Measurements from ENCODE around the gene TP73. TPM values are rescaled to one million over a fixed set of nuclear protein-coding genes. Genes with fewer than 3 reads are reported as not detected.

TP73 gene
- polyA plus RNA-seq, 1 experiment: not detected

GRCh38 chr1:3633344-3634058 lies 18.8 kb upstream of the TP73 start:
- H3K4me3 ChIP-seq (ENCODE audit: low read depth, low read length): no peak overlapping the region
- no peak for TF ChIP-seq CTCF (IDR thresholded peaks at IDR 0.05; ENCODE audit: low read depth, low read length)

GRCh38 chr1:3634059-3634800 lies 18.1 kb upstream of the TP73 start:
- POLR2A ChIA-PET: no interaction called here
- Histone ChIP-seq H3K9me3 (ENCODE audit: control insufficient read depth, insufficient read depth, low read length) (no peaks in the 10 kb centered on the region; the same call in 1 of the 2 replicates), H3K27me3 (ENCODE audit: control insufficient read depth, insufficient read depth, low read length) (no peaks in the 10 kb centered on the region), H3K27ac (ENCODE audit: low read depth, low read length) (no peak overlapping the region), H3K4me3 (ENCODE audit: low read depth, low read length) (no peak overlapping the region)
- CTCF ChIA-PET: no interaction called here
- DNase-seq (ENCODE audit: low read depth, low spot score): no peak
- no peak for TF ChIP-seq CTCF (IDR thresholded peaks at IDR 0.05; ENCODE audit: low read depth, low read length)

More at GRCh38 chr1:3633344-3634058, 18.8 kb upstream of the TP73 start:
- Histone ChIP-seq H3K9me3 (ENCODE audit: control insufficient read depth, insufficient read depth, low read length) (no peaks in the 10 kb centered on the region), H3K27me3 (ENCODE audit: control insufficient read depth, insufficient read depth, low read length) (no peaks in the 10 kb centered on the region), H3K27ac (ENCODE audit: low read depth, low read length) (no peak overlapping the region)
- no peak for DNase-seq (ENCODE audit: low read depth, low spot score)
- ChIA-PET CTCF (interaction anchor here (0.7 kb wide), 1 partner anchor 96 kb away, joined by 3 read pairs; no protein-coding TSS in a partner anchor), POLR2A (no interaction called here)

- POLR2A ChIA-PET: no interaction called here
- H3K4me3 ChIP-seq (ENCODE audit: low read depth, low read length): no peak overlapping the region
- H3K27me3 ChIP-seq (ENCODE audit: control insufficient read depth, insufficient read depth, low read length): no peaks in the 10 kb centered on the region
- CTCF ChIA-PET: interaction anchor here (0.7 to 1.8 kb wide), 2 partner anchors 17 to 183 kb away, joined by 3 to 6 read pairs; no protein-coding TSS in a partner anchor
- no peaks in the 10 kb centered on the region; the same call in 1 of the 2 replicates for H3K9me3 ChIP-seq (ENCODE audit: control insufficient read depth, insufficient read depth, low read length)
- no peak for DNase-seq (ENCODE audit: low read depth, low spot score)
- no peak for TF ChIP-seq CTCF (IDR thresholded peaks at IDR 0.05; ENCODE audit: low read depth, low read length)
- H3K27ac ChIP-seq (ENCODE audit: low read depth, low read length): no peak overlapping the region
Measured at GRCh38 chr1:3636080-3636479, 16.2 kb upstream of the TP73 start.

GRCh38 chr1:3636531-3636930 lies 15.8 kb upstream of the TP73 start:
- Histone ChIP-seq H3K27ac (ENCODE audit: low read depth, low read length) (no peak overlapping the region), H3K27me3 (ENCODE audit: control insufficient read depth, insufficient read depth, low read length) (no peaks in the 10 kb centered on the region), H3K9me3 (ENCODE audit: control insufficient read depth, insufficient read depth, low read length) (no peaks in the 10 kb centered on the region; the same call in 1 of the 2 replicates), H3K4me3 (ENCODE audit: low read depth, low read length) (no peak overlapping the region)
- no peak for TF ChIP-seq CTCF (IDR thresholded peaks at IDR 0.05; ENCODE audit: low read depth, low read length)
- POLR2A ChIA-PET: no interaction called here
- CTCF ChIA-PET: interaction anchor here (1.8 kb wide), 1 partner anchor 17 kb away, joined by 6 read pairs; no protein-coding TSS in a partner anchor
- no peak for DNase-seq (ENCODE audit: low read depth, low spot score)

GRCh38 chr1:3638027-3638426 lies 14.3 kb upstream of the TP73 start:
- CTCF ChIA-PET: interaction anchor here (0.9 kb wide), 1 partner anchor 19 kb away, joined by 3 read pairs; no protein-coding TSS in a partner anchor
- DNase-seq (ENCODE audit: low read depth, low spot score): no peak
- no peak for TF ChIP-seq CTCF (IDR thresholded peaks at IDR 0.05; ENCODE audit: low read depth, low read length)
- no peaks in the 10 kb centered on the region; the same call in 1 of the 2 replicates for H3K9me3 ChIP-seq (ENCODE audit: control insufficient read depth, insufficient read depth, low read length)
- POLR2A ChIA-PET: no interaction called here
- H3K27me3 ChIP-seq (ENCODE audit: control insufficient read depth, insufficient read depth, low read length): no peaks in the 10 kb centered on the region
- no peak overlapping the region for H3K27ac ChIP-seq (ENCODE audit: low read depth, low read length)
- H3K4me3 ChIP-seq (ENCODE audit: low read depth, low read length): no peak overlapping the region
